CD4-positive, alpha-beta T cell treated with Interleukin-17A for 1 hour (primary cell): Measurements from ENCODE around the gene RSU1.

ENCODE experiments used
- DNase-seq: peaks from one replicate; pipeline ENCODE4 v3.0.0-alpha.2; 2020

Gene RSU1

DNA sequence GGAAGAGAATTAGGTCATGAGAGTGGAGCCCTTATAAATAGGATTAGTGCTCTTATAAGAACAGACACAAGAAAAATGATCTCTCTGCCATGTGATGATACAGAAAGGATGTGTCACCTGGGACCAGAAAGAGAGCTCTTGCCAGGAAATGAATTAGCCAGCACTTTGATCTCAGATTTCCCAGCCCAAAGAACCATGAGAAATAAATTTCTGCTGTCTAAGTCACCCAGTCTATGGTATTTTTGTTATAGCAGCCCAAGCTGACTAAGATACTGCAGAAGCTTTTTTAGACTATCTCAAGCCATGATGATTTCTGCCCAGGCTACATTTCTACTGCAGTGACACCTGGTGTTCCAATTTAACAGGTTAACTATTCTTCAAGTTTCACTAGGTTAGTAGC, 84.8 kb downstream of the RSU1 start:
- DNase-seq, result no peak

DNA sequence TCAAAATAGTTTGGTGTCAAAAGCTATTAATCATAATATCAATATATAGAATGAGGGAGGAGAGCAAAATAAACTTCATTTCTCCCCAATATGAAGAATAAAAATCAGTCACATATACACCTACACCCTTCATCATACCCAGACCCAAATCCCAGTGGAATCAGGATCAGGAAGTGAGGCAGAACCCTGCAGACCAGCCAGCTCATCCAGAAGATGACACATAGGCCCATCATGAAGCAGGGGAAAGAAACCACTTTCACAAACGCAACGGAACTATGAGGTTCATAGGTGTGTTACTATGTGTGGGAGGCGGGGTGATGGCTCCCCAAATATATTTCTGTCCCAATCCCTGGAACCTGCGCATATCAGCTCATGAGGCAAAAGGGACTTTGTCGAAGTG, 89.0 kb downstream of the RSU1 start:
- DNase-seq, result no peak

DNA sequence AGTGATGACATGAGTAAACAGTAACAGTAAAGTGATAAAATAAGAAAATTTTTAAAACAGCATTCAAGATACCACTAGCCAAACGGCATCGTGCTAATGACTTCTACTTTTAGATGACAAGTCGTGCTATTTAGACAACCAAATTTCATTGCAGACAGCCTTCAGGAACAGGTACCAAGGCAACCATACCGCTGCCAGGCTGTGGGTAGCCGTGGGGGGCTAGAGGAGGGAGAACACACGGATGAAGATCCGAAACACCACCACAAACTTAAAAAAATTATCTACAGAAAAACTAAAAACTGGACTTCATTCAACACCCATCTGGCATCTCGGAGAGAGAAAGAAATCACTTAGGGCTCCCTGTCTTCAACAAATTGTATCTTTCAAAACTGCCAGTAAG, 89.6 kb downstream of the RSU1 start:
- no peak for DNase-seq

DNA sequence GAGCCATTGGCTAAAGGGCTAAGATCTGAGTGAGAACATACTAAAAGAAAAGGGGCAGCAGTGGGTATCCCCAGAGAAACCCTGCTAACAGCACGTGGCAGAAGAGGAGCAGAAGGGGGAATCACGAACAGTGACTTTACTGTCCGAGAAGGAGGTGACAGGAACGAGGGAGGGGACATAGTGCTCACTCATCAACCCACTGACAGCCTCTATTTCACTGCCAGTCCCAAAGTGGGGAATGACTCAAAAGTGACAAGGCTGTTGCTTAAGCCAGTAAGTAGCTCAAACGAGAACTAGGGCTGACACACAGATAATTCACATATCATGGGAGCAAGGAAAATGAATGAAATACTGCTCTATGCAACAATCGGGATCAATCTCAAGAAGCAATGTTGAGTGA, 92.7 kb downstream of the RSU1 start:
- DNase-seq, result no peak

DNA sequence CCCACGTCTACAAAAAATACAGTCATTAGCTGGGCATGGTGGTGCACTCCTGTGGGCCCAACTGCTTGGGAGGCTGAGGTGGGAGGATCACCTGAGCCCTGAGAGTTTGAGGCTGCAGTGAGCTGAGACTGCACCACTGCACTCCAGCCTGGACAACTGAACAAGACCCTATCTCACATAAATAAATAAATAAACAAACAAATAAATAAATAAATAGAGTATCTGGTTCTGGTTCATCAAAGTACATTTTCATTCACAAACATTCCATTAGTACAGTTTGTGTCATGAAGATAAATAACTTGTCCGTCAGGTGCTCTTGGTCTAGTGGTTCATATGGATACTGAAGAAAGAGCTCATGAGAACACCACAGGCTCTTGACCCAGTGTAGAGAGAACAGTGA, 96.4 kb downstream of the RSU1 start:
- DNase-seq, result no peak

DNA sequence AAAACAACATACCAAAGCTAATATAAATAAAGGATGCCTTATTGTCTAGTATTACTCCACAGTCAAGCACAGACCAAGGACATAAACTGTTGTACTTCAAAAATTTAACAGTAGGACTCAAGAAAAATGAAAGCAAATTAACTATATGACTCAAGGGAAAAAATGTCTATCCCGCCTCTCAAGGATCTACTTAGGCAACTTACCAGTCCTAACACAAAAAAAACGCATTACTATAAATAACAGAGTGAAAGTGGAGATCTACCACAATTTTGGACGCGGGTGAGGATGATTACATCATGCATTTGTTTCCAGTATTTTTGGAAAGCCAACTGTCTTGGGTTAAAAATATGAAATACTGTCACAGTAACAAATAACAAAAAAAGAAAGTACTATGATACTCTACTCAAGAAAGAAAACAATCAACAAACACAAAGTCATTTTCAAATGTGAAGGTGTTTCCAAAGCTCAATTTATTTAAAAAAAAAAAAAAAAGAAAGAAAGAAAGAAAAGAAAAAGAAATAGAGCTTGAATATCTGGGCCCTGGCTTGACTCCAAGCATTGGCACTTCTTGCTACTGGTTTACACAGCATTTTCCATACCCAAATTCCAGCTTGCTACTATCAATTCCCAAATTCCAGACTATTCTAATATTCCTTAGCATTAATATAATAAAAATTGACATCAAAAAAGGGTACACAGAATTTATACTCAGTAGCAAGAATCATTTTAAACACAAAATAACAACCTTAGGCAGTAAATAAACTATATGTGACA, 99.4 kb downstream of the RSU1 start:
- DNase-seq, result no peak

DNA sequence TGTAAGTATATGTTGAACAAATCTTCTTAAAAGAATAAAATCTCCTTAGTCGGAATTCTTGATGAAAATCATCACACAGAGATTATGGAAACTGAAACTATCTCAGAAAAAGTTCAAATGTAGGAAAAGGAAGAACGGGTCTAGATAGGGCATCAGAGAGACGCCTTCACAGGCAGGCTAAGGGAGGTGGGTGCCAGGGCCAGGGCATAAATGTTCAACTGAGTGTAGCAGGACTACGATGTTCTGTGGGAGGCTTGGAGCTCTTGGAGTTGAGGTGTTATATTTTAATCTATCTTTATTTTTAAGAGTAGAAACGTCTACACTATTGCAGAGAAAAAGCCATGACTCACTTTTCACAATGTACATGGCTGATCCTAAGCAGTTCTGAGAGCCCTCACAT, 101.2 kb downstream of the RSU1 start:
- no peak for DNase-seq

DNA sequence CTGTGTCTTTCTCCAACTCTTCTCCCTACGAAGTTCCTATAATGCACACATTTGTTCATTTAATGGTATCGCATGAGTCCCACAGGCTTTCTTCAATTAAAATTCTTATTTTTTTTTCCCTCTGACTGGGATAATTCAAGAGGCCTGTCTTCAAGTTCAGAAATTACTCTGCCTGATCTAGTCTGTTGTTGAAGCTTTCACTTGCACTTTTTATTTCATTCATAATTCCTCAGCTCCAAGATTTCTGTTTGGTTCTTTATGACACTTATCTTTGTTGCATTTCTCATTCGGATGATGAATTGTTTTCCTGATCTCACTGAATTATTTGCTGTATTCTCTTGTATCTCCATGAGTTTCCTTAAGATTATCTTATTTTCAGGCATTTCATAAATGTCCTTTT, 103.9 kb downstream of the RSU1 start:
- DNase-seq, result no peak

DNA sequence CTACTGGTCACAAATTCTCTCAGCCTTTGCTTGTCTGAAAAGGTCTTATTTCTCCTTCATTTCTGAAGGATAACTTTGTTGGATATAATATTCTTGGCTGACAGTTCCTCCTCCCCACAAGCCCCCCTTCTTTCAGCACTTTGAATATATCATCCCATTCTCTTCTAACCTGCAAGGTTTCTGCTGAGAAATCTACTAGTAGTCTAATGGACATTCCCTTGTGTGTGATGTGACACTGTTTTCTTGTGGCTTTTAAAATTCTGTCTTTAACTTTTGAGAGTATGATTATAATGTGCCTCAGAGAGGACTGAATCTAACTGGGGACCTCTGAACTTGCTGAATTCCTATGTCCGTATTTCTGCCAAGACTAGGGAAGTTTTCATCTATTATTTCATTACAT, 104.3 kb downstream of the RSU1 start:
- no peak for DNase-seq

DNA sequence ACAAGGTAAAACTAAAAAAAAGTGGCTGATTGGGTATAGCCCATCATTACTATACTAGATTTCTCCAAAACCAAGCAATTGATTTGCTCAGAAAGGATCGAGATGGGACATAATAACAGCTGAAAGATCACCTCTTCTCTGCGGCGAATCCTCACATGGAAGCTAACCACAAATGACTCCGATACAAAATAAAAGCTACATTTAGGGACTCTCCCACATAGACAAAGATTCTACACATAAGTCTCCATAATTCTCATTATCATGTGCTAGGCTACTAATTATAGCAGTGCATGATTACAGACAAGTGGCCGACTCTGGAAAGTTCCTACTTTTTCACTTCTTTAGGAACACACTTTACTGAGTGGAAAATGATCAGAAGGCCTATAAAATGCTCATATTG, 116.9 kb downstream of the RSU1 start:
- no peak for DNase-seq

DNA sequence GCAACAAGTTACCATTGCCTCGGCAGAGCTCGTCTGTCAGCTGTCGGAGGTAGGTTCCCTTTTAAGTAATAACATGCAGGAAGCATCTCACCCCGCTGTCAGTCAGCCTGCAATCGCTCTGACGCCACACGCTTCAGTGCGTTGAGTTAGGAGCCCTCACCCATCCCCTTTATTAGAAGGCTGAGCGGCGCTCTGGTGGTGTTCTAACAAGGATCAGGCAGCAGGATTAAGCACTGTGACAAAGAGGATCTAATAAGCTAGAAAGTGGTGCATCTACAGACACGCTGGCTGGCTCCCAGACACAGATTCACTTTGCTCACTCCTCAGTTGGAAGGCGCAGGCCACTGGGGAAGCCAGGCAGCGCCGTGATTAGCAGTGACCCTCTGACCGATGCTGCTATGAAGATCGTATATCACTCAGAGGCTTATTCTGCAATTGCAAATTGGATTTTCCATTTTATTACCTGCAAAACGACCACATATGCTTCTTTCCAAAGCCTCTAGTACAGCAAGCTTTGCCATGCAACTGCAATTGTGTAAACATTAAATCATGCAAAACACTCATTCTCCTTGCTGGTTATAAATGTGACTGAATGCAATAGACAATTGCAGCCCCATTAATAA, 117.7 kb downstream of the RSU1 start:
- DNase-seq, result no peak

DNA sequence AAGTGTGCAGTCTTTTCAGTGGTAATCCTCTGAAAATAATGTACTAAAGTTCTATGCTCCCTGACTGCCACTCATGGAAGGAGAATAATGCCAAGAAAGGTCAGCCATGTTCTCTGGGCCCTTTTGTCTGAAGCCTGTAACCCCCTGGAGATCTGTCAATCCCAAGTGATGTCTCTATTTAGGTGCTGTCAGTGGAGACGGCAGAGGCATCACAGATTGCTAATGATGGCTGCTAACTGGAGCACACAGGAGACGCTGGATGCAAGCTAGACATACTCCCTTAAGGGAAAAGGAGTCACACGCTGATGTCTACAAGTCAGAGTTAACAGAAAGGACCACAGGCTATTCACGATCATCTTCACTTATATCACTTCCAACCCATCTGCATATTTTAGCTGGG, 118.8 kb downstream of the RSU1 start:
- DNase-seq, result no peak

DNA sequence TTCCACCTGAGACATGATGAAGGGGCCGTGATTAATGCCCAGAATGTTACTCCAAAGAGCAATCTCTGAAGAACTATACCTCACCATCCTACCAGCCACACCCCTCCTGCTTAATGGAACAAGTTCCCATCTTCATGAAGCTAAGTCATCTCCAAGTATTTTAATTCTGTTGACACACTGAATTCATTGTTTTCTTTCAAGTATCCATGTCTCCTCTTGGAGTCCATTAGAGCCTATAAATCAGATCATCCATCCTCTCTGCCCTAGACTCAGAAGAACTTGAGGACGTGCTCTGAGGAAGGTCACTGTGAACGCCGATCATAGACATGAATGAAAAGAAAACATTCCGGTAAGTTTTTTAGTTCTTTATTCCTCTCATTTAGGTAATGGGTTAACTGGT, 126.8 kb downstream of the RSU1 start:
- DNase-seq, result no peak

DNA sequence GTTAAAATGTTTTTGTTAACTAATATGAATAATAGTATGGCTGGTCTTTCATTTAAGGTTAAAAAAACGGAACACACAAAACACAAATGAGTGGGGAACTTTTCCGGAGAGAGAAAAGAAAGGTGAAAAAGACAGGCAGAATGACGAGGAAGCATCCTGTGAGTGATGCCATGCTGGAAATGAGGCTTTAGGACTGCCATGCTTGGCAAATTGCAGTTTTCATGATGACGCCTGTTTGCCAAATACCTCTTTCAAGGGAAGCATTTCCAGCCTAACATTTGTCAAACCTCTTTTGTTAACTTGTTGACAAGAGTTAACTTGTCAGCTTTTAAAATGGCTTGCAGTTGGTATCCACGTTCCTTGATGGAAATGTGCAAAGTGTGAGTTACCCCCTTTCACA, 127.5 kb downstream of the RSU1 start:
- no peak for DNase-seq

DNA sequence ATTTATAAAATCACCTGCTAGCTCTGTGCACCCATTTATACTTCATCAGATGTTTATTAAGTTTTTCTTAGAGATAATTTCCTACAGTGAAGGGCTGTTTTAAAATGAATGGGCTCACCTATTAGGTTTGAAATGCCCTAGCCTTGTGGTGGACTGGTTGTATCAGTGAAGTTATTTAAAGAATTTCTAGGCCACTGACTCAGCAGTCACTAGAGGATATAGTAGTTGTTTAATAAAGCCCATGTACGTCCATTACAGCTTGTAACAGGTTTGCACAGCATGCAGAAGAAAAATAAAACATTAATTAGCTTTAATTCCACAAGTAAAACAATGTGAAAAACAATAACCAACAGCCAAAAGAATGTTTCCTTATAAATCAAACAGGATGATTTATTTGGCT, 128.0 kb downstream of the RSU1 start:
- DNase-seq, result no peak

DNA sequence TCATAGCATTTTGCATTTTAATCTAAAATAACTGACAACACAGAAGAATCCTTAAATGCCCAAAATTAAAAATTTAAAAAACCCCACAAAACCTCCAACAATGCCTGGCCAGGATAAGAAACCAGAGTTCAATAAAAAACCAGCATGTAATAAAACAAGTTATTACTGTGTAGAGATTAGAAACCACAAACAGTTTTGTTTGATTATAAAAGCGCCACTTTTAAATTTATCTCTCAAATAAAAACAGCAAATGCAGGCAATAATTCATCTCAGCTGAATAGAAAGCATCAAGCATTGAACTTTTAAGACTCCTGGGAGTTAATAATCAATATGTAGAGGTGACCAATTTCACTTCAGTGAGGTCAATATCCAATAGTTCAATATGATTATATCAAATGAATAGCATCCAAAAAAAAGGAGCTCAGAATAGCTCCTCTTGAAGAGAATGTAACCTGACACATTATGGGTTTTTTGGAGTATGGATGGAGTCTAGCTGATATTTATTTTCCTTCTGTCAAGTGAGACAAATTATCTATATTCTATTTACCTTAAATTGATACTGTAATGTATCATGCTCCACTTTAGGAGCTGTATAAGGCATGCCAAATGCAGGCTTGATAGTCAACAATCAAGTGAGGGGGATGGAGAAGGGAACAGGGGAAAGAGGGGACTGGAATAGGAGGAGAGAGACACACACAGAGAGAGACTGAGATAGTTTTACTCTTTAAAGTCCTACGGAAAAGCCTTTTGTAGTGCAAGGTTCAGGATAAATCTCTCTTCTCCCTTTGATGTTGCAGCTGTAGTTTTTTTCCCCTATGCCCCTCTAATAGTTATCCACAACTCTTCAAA, 130.9 kb downstream of the RSU1 start:
- DNase-seq, result no peak

DNA sequence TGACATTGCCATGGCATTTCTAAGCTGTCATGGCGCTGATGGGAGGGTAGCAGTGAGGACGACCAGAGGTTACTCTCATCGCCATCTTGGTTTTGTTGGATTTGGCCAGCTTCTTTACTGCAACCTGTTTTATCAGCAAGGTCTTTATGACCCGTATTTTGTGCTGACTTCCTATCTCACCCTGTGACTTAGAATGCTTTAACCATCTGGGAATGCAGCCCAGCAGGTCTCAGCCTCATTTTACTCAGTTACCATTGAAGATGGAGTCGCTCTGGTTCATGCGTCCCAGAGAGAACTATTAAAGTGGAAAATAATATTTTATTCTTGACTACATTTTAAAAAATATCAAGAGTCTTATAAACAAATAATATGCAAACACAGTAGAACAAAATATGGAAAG, 131.7 kb downstream of the RSU1 start:
- no peak for DNase-seq

DNA sequence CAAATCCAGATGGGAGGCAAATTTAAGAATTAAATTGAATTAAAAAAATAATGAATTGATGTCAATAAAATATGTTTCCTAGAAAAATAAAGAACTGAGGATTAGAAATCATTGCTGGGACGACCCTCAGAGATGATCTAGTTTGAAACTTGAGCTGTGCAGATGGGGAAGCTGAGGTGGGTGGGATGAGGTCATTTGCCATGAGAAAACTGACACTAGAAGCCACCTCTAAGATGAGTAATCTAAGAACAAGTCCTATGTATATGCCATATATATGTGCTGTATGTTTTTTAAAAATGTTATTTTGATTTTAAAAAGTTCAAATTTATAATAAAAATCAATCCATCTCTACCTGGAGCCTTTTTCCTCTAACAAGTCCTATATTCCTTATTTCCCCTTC, 135.7 kb downstream of the RSU1 start:
- no peak for DNase-seq

DNA sequence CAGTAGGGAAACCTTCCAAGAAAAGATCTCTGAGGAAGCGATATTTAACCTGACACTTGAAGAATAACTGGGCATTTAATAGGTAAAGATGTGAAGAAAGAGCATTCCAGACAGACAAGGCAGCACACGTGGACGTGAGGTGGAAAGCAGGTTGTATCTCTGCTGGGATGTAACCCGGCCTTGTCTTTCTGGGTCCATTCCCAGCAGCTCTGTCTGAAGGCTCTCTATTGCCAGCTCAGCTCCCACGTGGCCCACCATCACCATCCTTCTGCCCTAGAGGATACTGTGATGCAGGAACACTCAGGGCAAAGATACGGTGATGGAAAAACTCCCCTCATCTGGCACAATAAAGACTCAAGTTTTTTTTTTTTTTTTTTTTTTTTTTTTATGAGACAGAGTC, 137.7 kb downstream of the RSU1 start:
- DNase-seq, result no peak

DNA sequence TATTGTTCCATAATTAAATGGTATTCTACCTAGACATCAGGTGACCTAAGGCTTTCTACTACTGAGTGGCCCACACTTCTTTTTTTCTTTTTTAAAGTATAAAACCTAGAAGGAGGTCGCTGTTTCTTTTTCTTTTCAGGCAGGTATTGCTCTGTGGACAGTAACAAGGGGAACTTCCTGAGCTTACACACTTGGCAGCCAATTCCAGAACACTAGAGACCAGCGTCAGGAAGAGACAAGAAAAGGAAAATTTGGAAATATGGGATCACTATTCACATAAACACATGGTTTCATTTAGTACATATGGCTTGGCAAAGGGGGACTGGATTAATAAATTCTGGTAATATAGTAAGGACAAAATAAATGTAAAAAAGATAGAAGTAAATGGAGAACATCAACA, 141.9 kb downstream of the RSU1 start:
- DNase-seq, result no peak

DNA sequence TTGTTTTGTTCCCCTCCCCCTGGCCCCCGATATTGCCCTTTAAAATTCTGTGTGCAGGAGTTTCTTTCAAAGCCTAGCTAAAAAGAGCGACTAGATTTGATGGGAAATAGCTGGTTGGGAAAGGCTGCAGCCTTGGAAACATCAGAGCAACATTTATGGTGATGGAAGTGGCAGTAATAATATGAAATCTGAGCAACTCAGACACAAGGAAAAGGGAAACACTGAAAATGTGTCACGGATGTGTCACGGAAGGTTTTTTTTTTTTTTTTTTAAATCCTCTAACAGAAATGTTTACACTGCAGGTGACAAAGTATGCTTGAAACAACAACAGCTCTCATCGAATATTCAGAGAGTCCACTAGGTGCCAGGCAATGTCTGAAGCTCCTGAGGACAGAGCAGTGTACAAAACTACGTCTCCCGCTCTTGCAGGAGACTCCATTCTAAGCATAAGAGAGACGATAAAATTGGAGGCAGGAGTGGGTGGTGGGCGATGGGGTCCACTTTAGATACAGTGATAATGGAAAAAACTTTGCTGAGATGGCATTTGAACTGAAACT, 143.0 kb downstream of the RSU1 start:
- DNase-seq, result no peak

DNA sequence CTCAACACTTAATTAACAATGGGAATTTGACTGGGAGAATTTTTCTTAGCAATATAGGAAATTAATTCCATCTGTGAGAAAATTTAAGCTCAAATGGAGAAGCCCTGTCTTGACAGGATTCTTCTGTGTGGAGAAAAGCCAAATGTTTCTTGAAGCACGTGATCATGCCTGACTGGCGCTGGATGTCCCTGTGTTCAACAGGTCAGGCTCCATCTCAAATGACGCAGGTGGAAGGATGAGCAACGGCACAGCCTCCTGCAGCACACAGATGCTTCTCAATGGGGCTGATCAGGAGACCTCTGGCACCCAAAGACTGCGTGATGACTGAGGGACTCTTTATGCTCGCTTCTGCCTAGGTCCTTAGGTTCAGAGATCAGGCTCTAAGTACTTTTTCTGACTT, 143.8 kb downstream of the RSU1 start:
- no peak for DNase-seq

DNA sequence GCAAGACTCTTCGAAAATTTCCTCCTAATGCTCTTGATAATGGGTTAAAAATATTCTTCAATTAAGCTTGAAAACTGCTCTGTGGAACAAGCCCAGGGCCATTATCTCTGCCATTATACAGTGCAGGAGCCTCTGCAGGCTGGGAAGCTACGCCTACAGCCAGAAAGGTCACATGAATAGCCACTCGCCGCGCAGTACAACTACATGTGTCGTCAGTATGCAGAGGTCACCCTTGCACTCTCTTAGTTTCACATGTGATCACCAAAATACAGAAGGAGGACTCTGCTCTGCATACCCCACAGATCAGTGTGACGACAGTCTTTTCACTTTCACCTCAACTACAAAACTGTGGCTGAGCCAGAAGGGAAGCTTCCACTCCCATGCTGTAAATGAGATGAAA, 153.8 kb downstream of the RSU1 start:
- DNase-seq, result no peak

DNA sequence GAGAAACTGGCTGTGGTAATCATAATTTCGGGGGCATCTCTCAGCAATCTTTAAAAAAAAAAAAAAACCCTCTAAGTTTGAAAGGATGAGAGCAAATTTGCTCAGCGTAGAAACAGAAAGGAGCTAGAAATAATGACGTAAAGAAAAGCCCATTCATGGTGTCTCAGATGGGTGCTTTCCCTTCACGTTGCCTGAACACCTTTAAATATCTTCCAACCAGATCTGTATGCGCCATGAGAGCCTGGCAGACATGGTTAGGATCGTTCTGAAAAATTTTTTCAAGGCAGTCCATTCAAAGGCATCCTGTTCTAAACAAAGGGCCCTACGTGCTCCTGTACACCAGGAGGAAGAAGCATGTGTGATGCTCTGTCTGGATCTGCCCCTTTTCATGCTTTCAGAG, 154.3 kb downstream of the RSU1 start:
- no peak for DNase-seq
